ENCODE results near the gene SMARCA2.

Gene SMARCA2

GRCh38 chr9:2022560-2022959 is 7.4 kb downstream of the SMARCA2 start:
- DNase-seq: no peak
- H3K4me1 ChIP-seq (ENCODE audit: control insufficient read depth, insufficient read depth, low read length, poor library complexity, severe bottlenecking): peaks cover 72% of the 10 kb centered on the region
- no peaks in the 10 kb centered on the region for H3K27me3 ChIP-seq (replicated peaks; ENCODE audit: control insufficient read depth, insufficient read depth, low read length, poor library complexity, severe bottlenecking)
- no peaks in the 10 kb centered on the region for H3K36me3 ChIP-seq (ENCODE audit: control insufficient read depth, insufficient read depth, low read length)
- peak overlapping the region; percentile 50 for H3K27ac ChIP-seq (ENCODE audit: insufficient read depth, low read length, poor library complexity, severe bottlenecking)
- no peaks in the 10 kb centered on the region for H3K9me3 ChIP-seq (ENCODE audit: control insufficient read depth, low read length)
- H3K4me3 ChIP-seq (ENCODE audit: insufficient read depth, low read depth, low read length, poor library complexity, severe bottlenecking): no peak overlapping the region

- H3K27me3 ChIP-seq (replicated peaks; ENCODE audit: control insufficient read depth, insufficient read depth, low read length, poor library complexity, severe bottlenecking): no peaks in the 10 kb centered on the region
- no peaks in the 10 kb centered on the region for H3K36me3 ChIP-seq (ENCODE audit: control insufficient read depth, insufficient read depth, low read length)
- peak overlapping the region; percentile 1 for H3K4me3 ChIP-seq (ENCODE audit: insufficient read depth, low read depth, low read length, poor library complexity, severe bottlenecking)
- H3K9me3 ChIP-seq (ENCODE audit: control insufficient read depth, low read length): no peaks in the 10 kb centered on the region
- peaks cover 72% of the 10 kb centered on the region for H3K4me1 ChIP-seq (ENCODE audit: control insufficient read depth, insufficient read depth, low read length, poor library complexity, severe bottlenecking)
- peak overlapping the region; percentile 50 for H3K27ac ChIP-seq (ENCODE audit: insufficient read depth, low read length, poor library complexity, severe bottlenecking)
- DNase-seq: no peak
These were observed 7.9 kb downstream of the SMARCA2 start for GRCh38 chr9:2023042-2023441.

DNA sequence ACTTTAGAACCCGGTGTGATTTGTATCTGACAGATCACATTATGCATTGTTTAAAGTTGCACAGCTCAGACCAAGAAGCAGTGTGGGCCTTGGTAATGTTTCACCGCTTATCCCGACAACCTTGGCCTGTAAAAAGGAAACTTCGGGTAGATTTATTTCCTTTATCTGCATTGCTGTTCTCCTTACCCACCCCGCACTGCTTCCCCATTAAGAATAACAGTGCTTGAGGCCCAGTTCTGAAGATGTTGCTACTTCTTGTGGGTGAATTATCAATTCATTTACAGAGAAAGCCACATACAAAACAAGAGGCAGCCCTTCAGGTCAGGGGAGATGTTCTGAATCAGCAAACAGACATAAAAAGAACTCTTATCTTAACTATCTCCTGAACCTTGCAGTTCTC is 8.4 kb downstream of the SMARCA2 start:
- Histone ChIP-seq H3K27ac (ENCODE audit: insufficient read depth, low read length, poor library complexity, severe bottlenecking) (peak overlapping the region; percentile 50), H3K36me3 (ENCODE audit: control insufficient read depth, insufficient read depth, low read length) (no peaks in the 10 kb centered on the region), H3K27me3 (replicated peaks; ENCODE audit: control insufficient read depth, insufficient read depth, low read length, poor library complexity, severe bottlenecking) (no peaks in the 10 kb centered on the region), H3K9me3 (ENCODE audit: control insufficient read depth, low read length) (no peaks in the 10 kb centered on the region), H3K4me3 (ENCODE audit: insufficient read depth, low read depth, low read length, poor library complexity, severe bottlenecking) (no peak overlapping the region), H3K4me1 (ENCODE audit: control insufficient read depth, insufficient read depth, low read length, poor library complexity, severe bottlenecking) (peaks cover 69% of the 10 kb centered on the region)
- no peak for DNase-seq

GRCh38 chr9:2024888-2025782 is 10.0 kb downstream of the SMARCA2 start:
- Histone ChIP-seq H3K27me3 (replicated peaks; ENCODE audit: control insufficient read depth, insufficient read depth, low read length, poor library complexity, severe bottlenecking) (no peaks in the 10 kb centered on the region), H3K4me1 (ENCODE audit: control insufficient read depth, insufficient read depth, low read length, poor library complexity, severe bottlenecking) (peaks cover 60% of the 10 kb centered on the region), H3K27ac (ENCODE audit: insufficient read depth, low read length, poor library complexity, severe bottlenecking) (no peak overlapping the region), H3K36me3 (ENCODE audit: control insufficient read depth, insufficient read depth, low read length) (peaks cover 4% of the 10 kb centered on the region), H3K4me3 (ENCODE audit: insufficient read depth, low read depth, low read length, poor library complexity, severe bottlenecking) (no peak overlapping the region), H3K9me3 (ENCODE audit: control insufficient read depth, low read length) (no peaks in the 10 kb centered on the region)
- no peak for DNase-seq

DNA sequence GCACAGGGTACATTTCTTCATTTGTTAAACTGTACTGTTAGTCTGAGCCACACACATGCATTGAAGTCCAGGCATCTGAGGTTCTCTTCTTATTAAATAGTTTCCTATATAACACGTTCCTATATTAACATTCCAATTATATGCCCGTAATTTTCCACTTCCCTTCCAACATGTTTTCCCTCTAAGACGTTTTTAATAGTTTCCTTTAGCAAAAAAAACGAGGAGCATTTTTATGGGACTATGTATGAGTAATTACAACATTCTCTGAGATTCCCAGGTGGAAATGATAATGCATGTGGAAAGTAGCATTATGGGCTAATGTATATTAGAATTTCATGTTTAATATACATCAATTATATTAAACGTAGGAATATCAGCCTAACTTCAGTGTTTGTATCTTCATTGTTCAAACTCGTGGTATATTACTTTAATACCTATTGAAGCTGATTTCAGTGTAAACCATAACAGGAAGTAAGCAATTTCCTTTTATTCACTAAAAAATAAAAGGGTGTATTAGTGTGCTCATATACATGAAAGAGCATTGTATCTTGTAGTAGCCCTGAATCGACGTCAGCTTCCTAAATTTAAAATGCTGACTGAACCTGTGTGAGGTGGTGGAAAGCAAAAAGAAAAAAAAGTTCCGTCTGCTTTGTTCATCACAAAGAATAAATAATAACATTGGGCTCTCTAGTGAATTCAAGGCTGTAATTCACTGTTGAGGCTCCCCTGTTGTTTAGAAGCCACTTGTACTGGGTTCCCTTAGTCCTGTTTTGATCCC is 11.3 kb downstream of the SMARCA2 start:
- peaks cover 5% of the 10 kb centered on the region for H3K36me3 ChIP-seq (ENCODE audit: control insufficient read depth, insufficient read depth, low read length)
- no peak for DNase-seq
- no peak overlapping the region for H3K4me3 ChIP-seq (ENCODE audit: insufficient read depth, low read depth, low read length, poor library complexity, severe bottlenecking)
- H3K9me3 ChIP-seq (ENCODE audit: control insufficient read depth, low read length): no peaks in the 10 kb centered on the region
- no peaks in the 10 kb centered on the region for H3K27me3 ChIP-seq (replicated peaks; ENCODE audit: control insufficient read depth, insufficient read depth, low read length, poor library complexity, severe bottlenecking)
- peaks cover 51% of the 10 kb centered on the region for H3K4me1 ChIP-seq (ENCODE audit: control insufficient read depth, insufficient read depth, low read length, poor library complexity, severe bottlenecking)
- no peak overlapping the region for H3K27ac ChIP-seq (ENCODE audit: insufficient read depth, low read length, poor library complexity, severe bottlenecking)

DNA sequence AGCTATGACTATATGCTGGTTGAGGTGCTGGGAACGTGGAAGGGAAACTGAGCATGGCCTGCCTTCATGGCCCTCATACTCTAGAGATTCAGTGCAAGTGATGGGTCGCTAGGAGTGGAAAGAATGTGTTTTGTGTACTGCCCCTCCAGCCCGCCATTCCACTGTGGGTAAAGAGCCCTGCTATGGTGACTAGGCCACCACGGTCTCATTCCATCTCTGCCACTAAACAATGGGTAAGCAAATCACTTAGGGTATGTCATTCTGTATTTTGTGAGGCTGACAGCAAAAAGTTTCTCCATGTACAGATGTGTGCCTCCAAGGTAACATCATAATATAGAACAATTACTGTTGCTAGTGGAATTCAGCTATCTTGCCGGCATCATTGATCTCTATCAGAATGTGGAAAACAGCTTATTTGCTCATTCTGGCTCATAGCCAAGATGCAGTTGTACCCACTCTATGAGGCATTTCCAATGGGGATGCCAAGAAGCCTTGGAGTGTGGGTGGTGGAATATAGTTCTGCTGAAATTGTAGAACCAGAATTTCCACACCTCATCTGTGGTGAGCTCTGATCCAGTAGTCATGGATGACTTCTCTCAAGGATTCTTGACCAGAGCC is 12.5 kb downstream of the SMARCA2 start:
- H3K36me3 ChIP-seq (ENCODE audit: control insufficient read depth, insufficient read depth, low read length): peaks cover 9% of the 10 kb centered on the region
- H3K27me3 ChIP-seq (replicated peaks; ENCODE audit: control insufficient read depth, insufficient read depth, low read length, poor library complexity, severe bottlenecking): no peaks in the 10 kb centered on the region
- peaks cover 38% of the 10 kb centered on the region for H3K4me1 ChIP-seq (ENCODE audit: control insufficient read depth, insufficient read depth, low read length, poor library complexity, severe bottlenecking)
- no peaks in the 10 kb centered on the region for H3K9me3 ChIP-seq (ENCODE audit: control insufficient read depth, low read length)
- H3K27ac ChIP-seq (ENCODE audit: insufficient read depth, low read length, poor library complexity, severe bottlenecking): no peak overlapping the region
- DNase-seq: no peak
- H3K4me3 ChIP-seq (ENCODE audit: insufficient read depth, low read depth, low read length, poor library complexity, severe bottlenecking): no peak overlapping the region

- no peaks in the 10 kb centered on the region for H3K27me3 ChIP-seq (replicated peaks; ENCODE audit: control insufficient read depth, insufficient read depth, low read length, poor library complexity, severe bottlenecking)
- DNase-seq: no peak
- no peak overlapping the region for H3K4me3 ChIP-seq (ENCODE audit: insufficient read depth, low read depth, low read length, poor library complexity, severe bottlenecking)
- H3K36me3 ChIP-seq (ENCODE audit: control insufficient read depth, insufficient read depth, low read length): peaks cover 21% of the 10 kb centered on the region
- no peaks in the 10 kb centered on the region for H3K9me3 ChIP-seq (ENCODE audit: control insufficient read depth, low read length)
- peaks cover 26% of the 10 kb centered on the region for H3K4me1 ChIP-seq (ENCODE audit: control insufficient read depth, insufficient read depth, low read length, poor library complexity, severe bottlenecking)
- H3K27ac ChIP-seq (ENCODE audit: insufficient read depth, low read length, poor library complexity, severe bottlenecking): no peak overlapping the region
These were observed 13.7 kb downstream of the SMARCA2 start for GRCh38 chr9:2028888-2029287.

- no peaks in the 10 kb centered on the region for H3K9me3 ChIP-seq (ENCODE audit: control insufficient read depth, low read length)
- H3K4me3 ChIP-seq (ENCODE audit: insufficient read depth, low read depth, low read length, poor library complexity, severe bottlenecking): no peak overlapping the region
- no peak for DNase-seq
- peaks cover 18% of the 10 kb centered on the region for H3K4me1 ChIP-seq (ENCODE audit: control insufficient read depth, insufficient read depth, low read length, poor library complexity, severe bottlenecking)
- peaks cover 29% of the 10 kb centered on the region for H3K36me3 ChIP-seq (ENCODE audit: control insufficient read depth, insufficient read depth, low read length)
- no peaks in the 10 kb centered on the region for H3K27me3 ChIP-seq (replicated peaks; ENCODE audit: control insufficient read depth, insufficient read depth, low read length, poor library complexity, severe bottlenecking)
- no peak overlapping the region for H3K27ac ChIP-seq (ENCODE audit: insufficient read depth, low read length, poor library complexity, severe bottlenecking)
These were observed 14.6 kb downstream of the SMARCA2 start for GRCh38 chr9:2029666-2030170.

- no peaks in the 10 kb centered on the region for H3K9me3 ChIP-seq (ENCODE audit: control insufficient read depth, low read length)
- no peak overlapping the region for H3K4me3 ChIP-seq (ENCODE audit: insufficient read depth, low read depth, low read length, poor library complexity, severe bottlenecking)
- no peak for DNase-seq
- H3K27me3 ChIP-seq (replicated peaks; ENCODE audit: control insufficient read depth, insufficient read depth, low read length, poor library complexity, severe bottlenecking): no peaks in the 10 kb centered on the region
- H3K36me3 ChIP-seq (ENCODE audit: control insufficient read depth, insufficient read depth, low read length): peaks cover 33% of the 10 kb centered on the region
- no peaks in the 10 kb centered on the region for H3K4me1 ChIP-seq (ENCODE audit: control insufficient read depth, insufficient read depth, low read length, poor library complexity, severe bottlenecking)
- H3K27ac ChIP-seq (ENCODE audit: insufficient read depth, low read length, poor library complexity, severe bottlenecking): no peak overlapping the region
These were observed 17.1 kb downstream of the SMARCA2 start for GRCh38 chr9:2032234-2032633.

Data from effector memory CD4-positive, alpha-beta T cell (primary cell).